Ovary (tissue), 3 donors: ENCODE results near the gene PIAS4.

Source experiments
- CTCF ChIP-seq, 3 donors: fragments of 450-650 bp in 2 of 3; fragments of 200-600 bp in 1 of 3; IDR thresholded peaks; one replicate each; pipeline versions ENCODE4 v1.5.1 to v1.8.0; 2016 to 2022; ENCODE audit warnings: antibody characterized with exemption in 3 of 3, mild to moderate bottlenecking in 1 of 3
- EP300 ChIP-seq: sonication (generic); formaldehyde crosslinking; IDR thresholded peaks from one replicate; pipeline ENCODE4 v1.6.1; 2017; ENCODE audit warnings: antibody characterized with exemption
- POLR2A ChIP-seq: fragments of 450-650 bp; IDR thresholded peaks from one replicate; pipeline ENCODE4 v1.6.1; 2017; ENCODE audit warnings: antibody characterized with exemption, mild to moderate bottlenecking, moderate library complexity
- donor health status: DM: no; HTN: no; CAD: no.

- no peak for TF ChIP-seq CTCF (IDR thresholded peaks at IDR 0.05)
- TF ChIP-seq POLR2A = no peak
- TF ChIP-seq EP300 = no peak
These were observed 19.6 kb downstream of the PIAS4 start for GRCh38 chr19:4027146-4027545.
